Measurements from ENCODE around the gene THRB. TPM values are rescaled to one million over a fixed set of nuclear protein-coding genes. Genes with fewer than 3 reads are reported as not detected.

THRB gene
- total RNA-seq, 2 experiments from 2014 or later = not detected

DNA sequence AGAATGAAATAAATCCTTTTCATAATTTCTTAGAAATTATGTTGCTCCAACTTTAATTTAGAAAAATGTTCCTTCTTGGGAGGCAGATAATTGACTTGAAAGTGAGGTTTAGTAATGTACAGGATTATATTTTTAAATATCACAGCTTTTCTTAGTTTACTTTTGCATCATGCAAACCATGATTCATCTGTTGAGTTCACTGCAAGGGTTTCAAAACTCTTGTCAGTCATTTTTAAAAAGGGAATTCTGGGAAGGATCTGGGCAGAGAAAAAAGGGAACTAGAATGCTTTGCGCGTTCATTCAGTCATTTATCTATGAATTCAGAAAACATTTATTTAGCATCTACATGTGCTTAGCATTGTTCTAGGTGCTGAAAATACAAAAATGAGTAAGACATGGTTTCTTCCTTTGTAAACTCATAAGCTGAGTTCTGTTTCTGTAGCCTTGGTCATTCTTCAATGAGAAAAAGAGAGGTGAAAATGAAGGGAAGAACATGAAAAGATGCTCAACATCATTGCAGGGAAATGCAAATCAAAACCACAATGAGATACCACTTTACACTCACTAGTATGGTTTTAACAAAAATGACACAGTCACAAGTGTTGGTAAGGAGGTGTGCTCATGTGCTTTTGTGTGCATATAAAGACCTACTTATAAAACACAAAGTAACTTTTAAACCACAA lies 340.5 kb downstream of the THRB start:
- Mint-ChIP-seq H3K27me3 (peaks cover 17% of the 10 kb centered on the region), H3K36me3 (no peaks in the 10 kb centered on the region), H3K4me1 (peaks cover 17% of the 10 kb centered on the region), H3K4me3 (no peak overlapping the region), H3K27ac (no peak overlapping the region), H3K9me3 (ENCODE audit: low read depth) (no peaks in the 10 kb centered on the region)
- CTCF ChIA-PET = no interaction called here
- ATAC-seq (no peak), DNase-seq (no peak)

DNA sequence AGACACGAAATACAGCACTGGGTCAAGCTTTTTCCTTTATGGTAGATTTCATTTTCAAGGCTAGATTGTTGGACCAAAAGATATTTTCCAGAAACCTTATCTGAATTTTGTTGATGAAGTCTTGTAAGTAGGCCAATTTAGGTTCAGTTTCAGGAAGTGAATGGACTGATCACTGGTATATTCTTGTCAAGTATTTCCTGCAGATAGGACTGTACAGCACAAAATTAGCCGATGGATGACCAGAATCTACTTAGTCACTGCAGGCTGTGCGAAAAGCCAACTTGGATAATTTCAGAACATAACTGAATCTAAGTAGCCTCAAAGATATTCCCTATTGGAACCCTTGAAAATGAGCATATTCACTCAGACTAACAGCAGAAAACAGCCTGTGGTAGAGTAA lies 343.1 kb downstream of the THRB start:
- no peaks in the 10 kb centered on the region for H3K9me3 Mint-ChIP-seq (ENCODE audit: low read depth)
- H3K4me1 Mint-ChIP-seq = peaks cover 13% of the 10 kb centered on the region
- H3K27me3 Mint-ChIP-seq = peaks cover 15% of the 10 kb centered on the region
- ATAC-seq = no peak
- H3K4me3 Mint-ChIP-seq = no peak overlapping the region
- DNase-seq = no peak
- CTCF ChIA-PET = no interaction called here
- no peak overlapping the region for H3K27ac Mint-ChIP-seq
- no peaks in the 10 kb centered on the region for H3K36me3 Mint-ChIP-seq

DNA sequence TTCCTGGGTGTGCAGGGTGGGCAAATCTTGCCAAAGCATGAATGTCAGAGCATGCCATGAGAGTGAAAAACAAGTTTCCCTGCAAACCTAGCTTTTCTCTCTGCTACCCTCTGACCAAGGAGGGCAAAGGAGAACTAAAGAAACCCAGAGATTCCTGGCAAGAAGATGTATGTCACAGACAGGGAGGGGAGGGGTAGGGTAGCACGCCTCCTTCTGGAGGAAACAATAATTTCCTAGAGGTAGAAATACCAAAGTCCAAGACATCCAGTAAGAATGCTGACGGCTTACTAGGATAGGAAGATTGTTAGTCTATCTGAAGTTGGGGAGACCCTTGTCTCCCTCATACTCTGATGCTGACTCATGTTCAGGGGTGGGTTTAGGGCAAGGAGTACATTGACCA lies 345.6 kb downstream of the THRB start:
- no peaks in the 10 kb centered on the region for H3K36me3 Mint-ChIP-seq
- H3K4me3 Mint-ChIP-seq = no peak overlapping the region
- CTCF ChIA-PET = no interaction called here
- no peak for ATAC-seq
- H3K27me3 Mint-ChIP-seq = peaks cover 9% of the 10 kb centered on the region
- no peak for DNase-seq
- peaks cover under 1% of the 10 kb centered on the region for H3K4me1 Mint-ChIP-seq
- no peaks in the 10 kb centered on the region for H3K9me3 Mint-ChIP-seq (ENCODE audit: low read depth)
- H3K27ac Mint-ChIP-seq = no peak overlapping the region

DNA sequence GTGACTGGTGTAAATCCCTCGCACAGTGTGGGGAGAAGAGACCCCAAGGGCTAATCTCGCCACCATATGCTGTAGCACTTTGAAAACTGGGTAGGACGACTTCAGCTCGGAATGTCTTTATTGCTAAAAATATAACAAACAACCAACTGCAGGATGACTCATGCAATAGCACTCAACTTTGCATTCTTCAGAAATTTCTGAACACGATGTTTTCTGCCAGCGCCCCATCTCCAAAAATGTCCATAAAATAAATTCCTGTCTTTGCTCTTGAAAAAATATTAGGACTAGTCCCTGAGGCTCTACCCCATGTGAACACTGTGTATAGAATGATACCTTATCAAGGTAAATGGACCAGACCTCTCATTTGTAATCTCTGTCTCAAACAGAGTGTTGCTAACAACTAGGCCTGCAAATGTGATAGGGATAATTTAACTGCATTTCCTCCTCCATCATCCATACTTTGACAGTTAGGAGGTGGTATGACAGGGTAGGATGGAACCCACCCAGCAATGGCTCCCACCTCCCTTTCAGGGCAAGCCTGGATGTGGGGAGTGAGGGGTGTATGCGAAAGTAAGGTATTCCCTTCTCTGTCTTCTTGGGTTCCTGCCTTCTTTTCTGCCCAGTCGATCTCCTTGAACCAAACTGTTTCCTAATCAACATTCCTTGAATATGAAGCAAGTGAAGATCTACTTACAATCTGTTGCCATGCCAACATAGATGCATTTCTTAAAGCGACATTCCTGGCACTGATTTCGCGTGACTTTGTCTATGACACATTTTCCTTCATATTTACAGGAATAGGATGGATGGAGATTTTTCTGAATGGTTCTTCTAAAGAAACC lies 348.4 kb downstream of the THRB start:
- ATAC-seq = no peak
- no peak for DNase-seq
- no peak overlapping the region for H3K27ac Mint-ChIP-seq
- no peaks in the 10 kb centered on the region for H3K36me3 Mint-ChIP-seq
- CTCF ChIA-PET = no interaction called here
- no peaks in the 10 kb centered on the region for H3K4me1 Mint-ChIP-seq
- H3K27me3 Mint-ChIP-seq = peaks cover 10% of the 10 kb centered on the region
- no peak overlapping the region for H3K4me3 Mint-ChIP-seq
- no peaks in the 10 kb centered on the region for H3K9me3 Mint-ChIP-seq (ENCODE audit: low read depth)

DNA sequence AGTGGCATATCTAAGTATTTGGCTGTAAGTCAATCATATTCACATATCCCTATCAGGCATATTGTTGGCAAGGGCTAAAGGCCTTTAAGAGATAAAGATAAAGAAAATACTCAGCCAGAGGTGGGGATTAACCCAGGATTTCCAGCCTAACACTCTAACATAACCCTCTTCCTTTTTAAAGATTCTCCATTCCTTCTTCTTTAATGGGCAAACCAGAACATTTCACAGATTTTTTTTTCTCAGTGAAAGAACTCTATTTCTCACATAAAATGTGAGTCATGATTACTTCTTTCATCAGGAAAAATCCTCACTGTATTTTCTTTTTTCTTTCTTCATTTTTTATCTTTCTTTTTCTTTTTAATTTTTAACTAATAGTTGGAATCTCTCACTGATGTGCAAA lies 349.2 kb downstream of the THRB start:
- CTCF ChIA-PET = no interaction called here
- H3K9me3 Mint-ChIP-seq (ENCODE audit: low read depth) = no peaks in the 10 kb centered on the region
- H3K4me1 Mint-ChIP-seq = no peaks in the 10 kb centered on the region

DNA sequence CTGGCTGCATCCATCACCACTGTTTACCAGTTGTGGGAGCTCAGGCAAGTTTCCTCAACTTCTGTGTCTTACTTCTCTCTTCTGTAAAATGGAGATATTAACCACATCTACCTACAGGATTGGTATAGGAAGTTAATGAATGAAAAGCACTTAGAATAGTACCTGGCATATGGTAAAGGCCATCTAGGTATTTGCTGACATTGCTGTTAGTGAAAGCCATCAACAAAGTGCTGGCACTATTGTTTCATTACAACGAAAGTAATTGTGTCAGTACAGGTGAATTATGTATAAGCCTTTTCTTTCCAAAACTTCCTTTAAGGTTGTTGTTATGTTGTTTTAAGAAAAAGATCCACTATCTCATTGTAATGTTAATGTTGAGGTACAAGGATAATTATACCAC lies 352.5 kb downstream of the THRB start:
- no peaks in the 10 kb centered on the region for H3K4me1 Mint-ChIP-seq
- DNase-seq (no peak), ATAC-seq (no peak)
- H3K27me3 Mint-ChIP-seq = peaks cover 2% of the 10 kb centered on the region
- CTCF ChIA-PET = no interaction called here
- no peak overlapping the region for H3K27ac Mint-ChIP-seq
- H3K36me3 Mint-ChIP-seq = no peaks in the 10 kb centered on the region
- no peak overlapping the region for H3K4me3 Mint-ChIP-seq
- H3K9me3 Mint-ChIP-seq (ENCODE audit: low read depth) = no peaks in the 10 kb centered on the region

More for the DNA sequence above, 349.2 kb downstream of the THRB start:
- ATAC-seq (no peak), DNase-seq (no peak)
- H3K36me3 Mint-ChIP-seq = no peaks in the 10 kb centered on the region
- H3K4me3 Mint-ChIP-seq = no peak overlapping the region
- H3K27ac Mint-ChIP-seq = no peak overlapping the region
- peaks cover 8% of the 10 kb centered on the region for H3K27me3 Mint-ChIP-seq

DNA sequence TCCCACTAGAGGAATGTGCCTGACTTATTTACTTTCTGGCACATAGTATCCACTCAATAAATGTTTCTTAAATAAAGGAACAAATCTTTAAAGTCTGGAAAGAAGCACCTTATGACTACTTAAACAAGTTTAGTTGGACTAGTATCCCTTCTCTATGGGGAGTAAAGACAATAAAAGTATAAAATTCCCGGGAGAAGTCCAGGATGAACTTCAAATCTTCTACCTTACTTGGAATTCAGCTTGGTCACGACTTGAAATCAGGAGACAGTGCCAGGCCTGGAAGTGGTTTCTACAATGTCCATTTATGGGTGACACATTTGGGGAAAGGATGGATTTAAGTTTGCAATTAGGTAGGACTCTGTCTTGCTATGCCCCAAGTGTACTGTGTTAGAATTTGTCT lies 353.1 kb downstream of the THRB start:
- H3K4me3 Mint-ChIP-seq = no peak overlapping the region
- H3K9me3 Mint-ChIP-seq (ENCODE audit: low read depth) = no peaks in the 10 kb centered on the region
- no peak overlapping the region for H3K27ac Mint-ChIP-seq
- ATAC-seq (no peak), DNase-seq (no peak)
- no peaks in the 10 kb centered on the region for H3K4me1 Mint-ChIP-seq
- CTCF ChIA-PET = no interaction called here
- peaks cover 2% of the 10 kb centered on the region for H3K27me3 Mint-ChIP-seq
- no peaks in the 10 kb centered on the region for H3K36me3 Mint-ChIP-seq

DNA sequence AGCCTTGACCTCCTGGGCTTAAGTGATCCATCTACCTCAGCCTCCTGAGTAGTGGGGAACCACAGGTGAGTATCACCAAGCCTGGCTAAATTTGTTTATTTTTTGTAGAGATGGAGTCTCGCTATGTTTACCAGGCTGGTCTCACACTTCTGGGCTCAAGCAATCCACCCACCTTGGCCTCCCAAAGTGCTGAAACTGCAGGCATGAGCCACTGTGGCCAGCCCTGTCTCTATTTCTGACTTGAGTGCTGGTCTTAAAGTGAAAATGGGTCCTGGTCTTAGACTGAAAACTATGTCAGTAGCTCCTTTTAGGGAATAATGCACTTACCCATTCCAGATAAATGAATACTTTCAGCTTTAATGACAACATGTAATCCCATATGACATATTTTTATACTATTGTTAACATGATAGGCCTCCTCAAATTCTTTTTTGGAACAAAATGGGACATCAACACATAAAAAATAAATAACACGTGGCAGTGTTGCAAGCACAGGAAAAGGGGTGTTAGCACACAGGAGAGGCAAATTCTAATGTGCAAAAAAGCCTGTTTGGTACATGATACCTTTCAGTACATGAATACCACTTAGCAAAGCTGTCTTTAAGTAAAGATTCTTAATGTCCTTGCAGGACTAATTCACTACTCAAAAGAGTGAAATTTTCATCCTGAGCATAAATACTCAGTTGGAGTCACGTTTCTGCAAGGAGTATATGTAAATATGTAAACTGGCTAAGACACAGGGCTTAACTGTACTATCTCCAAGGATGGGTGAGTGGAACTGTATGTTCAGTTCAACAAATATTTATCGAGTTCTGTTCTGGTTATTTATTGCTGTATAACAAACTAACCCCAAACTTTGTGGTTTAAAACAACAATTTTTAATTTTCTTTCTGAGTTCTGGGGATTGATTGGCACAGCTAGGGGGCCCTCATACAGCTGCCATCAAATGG lies 354.9 kb downstream of the THRB start:
- H3K27ac Mint-ChIP-seq = no peak overlapping the region
- no peak overlapping the region for H3K4me3 Mint-ChIP-seq
- no peak for ATAC-seq
- no peaks in the 10 kb centered on the region for H3K4me1 Mint-ChIP-seq
- CTCF ChIA-PET = interaction anchor here (1.0 kb wide), 1 partner anchor 540 kb away, joined by 3 read pairs; no protein-coding TSS in a partner anchor
- H3K9me3 Mint-ChIP-seq (ENCODE audit: low read depth) = no peaks in the 10 kb centered on the region
- no peak for DNase-seq
- no peaks in the 10 kb centered on the region for H3K36me3 Mint-ChIP-seq
- H3K27me3 Mint-ChIP-seq = peaks cover 2% of the 10 kb centered on the region

DNA sequence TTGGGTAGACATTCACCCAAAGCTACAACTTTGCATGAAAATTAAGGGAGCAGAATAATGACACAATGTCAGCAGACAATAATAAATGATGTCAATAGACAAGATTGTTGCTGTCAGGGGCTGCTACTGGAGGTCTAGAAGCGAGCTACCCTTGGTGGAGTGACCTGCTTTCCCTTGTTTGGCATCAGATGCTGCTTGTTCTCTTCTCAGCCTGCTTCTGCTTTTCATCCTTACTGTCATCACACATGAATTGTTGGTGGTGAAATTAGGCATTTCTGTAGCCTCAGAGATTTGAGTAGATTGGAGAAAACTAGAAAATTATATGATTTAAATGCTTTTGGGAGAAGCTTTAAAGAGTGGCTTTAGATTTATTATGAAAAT lies 355.8 kb downstream of the THRB start:
- no peaks in the 10 kb centered on the region for H3K4me1 Mint-ChIP-seq
- DNase-seq (no peak), ATAC-seq (no peak)
- peaks cover 2% of the 10 kb centered on the region for H3K27me3 Mint-ChIP-seq
- CTCF ChIA-PET = interaction anchor here (1.0 kb wide), 1 partner anchor 541 kb away, joined by 3 read pairs; no protein-coding TSS in a partner anchor
- H3K4me3 Mint-ChIP-seq = no peak overlapping the region
- no peaks in the 10 kb centered on the region for H3K9me3 Mint-ChIP-seq (ENCODE audit: low read depth)
- H3K36me3 Mint-ChIP-seq = no peaks in the 10 kb centered on the region
- H3K27ac Mint-ChIP-seq = no peak overlapping the region

DNA sequence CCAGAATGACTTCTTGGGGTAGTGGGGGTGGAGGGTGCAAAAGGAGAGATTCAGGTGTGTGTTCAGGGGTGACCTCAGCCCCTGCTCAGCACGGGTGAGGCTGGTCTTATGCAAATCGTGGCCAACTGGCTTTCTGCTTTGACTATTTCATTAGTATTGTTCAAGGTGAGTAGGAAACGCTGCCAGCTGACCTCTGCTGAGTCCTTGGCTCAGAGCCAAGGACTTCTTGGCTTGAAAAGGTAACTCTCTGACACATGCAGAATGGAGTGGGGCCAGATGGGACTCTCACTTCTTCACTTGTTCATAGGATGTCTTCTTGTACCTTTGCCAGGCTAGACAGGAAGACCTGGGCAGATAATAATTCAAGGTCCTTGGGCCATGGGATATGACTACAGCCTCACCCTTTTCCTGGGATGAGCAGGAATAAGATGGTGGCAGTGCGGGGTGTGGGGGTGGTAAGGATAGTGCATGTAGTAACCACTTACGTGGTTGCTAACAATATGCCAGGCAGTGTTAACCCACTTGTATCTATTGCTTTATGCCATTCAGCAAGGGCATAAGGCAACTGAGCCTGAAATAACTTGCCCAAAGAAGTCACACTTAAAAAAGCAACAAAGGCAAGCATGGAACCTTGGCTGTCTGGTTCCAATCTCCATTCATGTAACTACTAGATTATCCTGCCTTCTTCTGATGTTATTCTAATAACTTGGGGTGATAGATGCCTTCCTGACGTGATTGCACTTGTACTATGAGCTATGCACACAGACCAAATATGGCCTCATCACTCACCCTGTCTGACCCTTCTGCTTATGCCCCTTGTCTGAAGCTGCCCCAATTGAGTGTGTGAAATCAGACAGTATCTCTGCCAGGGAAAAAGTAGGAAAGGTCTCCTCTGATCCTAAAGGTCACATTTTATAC lies 356.4 kb downstream of the THRB start:
- Mint-ChIP-seq H3K4me1 (no peaks in the 10 kb centered on the region), H3K4me3 (no peak overlapping the region), H3K27me3 (peaks cover 2% of the 10 kb centered on the region), H3K9me3 (ENCODE audit: low read depth) (no peaks in the 10 kb centered on the region), H3K36me3 (no peaks in the 10 kb centered on the region), H3K27ac (no peak overlapping the region)
- ATAC-seq = no peak
- no peak for DNase-seq
- CTCF ChIA-PET = no interaction called here

DNA sequence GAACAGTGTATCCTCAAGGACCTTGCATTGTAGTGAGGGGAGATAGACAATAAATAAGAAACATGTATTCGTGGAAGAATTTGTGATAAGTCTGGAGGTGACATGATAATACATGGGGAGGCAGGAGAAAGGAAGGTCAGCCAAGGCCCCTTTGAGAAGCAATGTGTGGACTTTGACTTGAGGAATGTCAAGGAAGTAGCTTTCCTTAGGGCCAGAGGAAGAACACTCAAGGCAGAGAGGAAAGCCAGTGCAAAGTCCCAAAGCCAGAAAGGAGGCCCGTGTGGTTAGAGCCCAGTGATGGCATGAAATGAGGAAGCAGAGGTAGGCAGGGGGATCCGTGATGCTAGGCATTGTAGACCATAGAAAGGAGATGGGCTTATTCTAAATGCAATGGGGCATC lies 357.3 kb downstream of the THRB start:
- CTCF ChIA-PET = no interaction called here
- Mint-ChIP-seq H3K27me3 (peaks cover 2% of the 10 kb centered on the region), H3K4me3 (no peak overlapping the region), H3K4me1 (no peaks in the 10 kb centered on the region), H3K36me3 (no peaks in the 10 kb centered on the region), H3K9me3 (ENCODE audit: low read depth) (no peaks in the 10 kb centered on the region), H3K27ac (no peak overlapping the region)
- no peak for DNase-seq
- ATAC-seq = no peak

DNA sequence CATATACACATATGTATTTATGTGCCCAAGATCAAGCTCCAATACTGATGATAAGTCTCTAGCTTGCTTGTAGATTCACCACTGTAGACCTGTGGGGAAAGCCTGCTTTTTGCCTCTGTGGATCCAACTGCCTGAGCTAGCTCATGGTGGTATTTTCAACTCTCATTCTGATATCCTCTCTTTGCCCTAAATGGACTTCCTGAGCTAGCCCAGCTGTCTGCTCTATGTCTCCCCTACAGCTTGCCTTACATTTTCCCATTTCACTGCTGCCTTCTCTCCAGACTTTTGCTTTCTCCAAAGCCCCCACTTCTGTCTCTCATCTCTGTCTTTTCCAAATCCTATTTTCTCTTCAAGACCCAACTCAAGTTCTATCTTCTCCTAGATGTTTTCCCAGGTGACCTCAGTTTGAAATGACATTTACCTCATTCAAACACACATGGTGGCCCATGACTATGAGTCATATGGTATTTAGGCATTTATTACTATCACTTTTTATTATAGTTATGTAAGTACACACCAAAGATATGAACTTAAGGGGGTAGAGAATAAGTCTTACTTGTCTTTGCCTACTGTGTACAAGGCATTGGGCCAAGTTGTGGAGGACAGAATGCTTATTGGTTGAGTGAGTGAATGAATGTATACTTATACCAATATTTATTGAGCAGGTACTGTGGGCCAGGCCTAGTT lies 357.9 kb downstream of the THRB start:
- DNase-seq = no peak
- Mint-ChIP-seq H3K27ac (no peak overlapping the region), H3K36me3 (no peaks in the 10 kb centered on the region), H3K4me3 (no peak overlapping the region), H3K27me3 (peaks cover 2% of the 10 kb centered on the region), H3K4me1 (no peaks in the 10 kb centered on the region), H3K9me3 (ENCODE audit: low read depth) (no peaks in the 10 kb centered on the region)
- ATAC-seq = no peak
- CTCF ChIA-PET = no interaction called here

All from activated CD8-positive, alpha-beta memory T cell treated with anti-CD3 and anti-CD28 coated beads, Interleukin-2, amount 10 ng/mL, durations not matched to agents 7 days and 5 days (primary cell).